ENCODE data around the gene CPN2. TPM values are rescaled to one million over a fixed set of nuclear protein-coding genes. Genes with fewer than 3 reads are reported as not detected.

The CPN2 gene
- total and polyA plus RNA-seq, 2 experiments from 2014 or later: 0.10 to 0.14 TPM

- TF ChIP-seq ZNF462 (CRISPR knock-in tag; IDR thresholded peaks at IDR 0.05) (no peak), ETS1 (IDR thresholded peaks at IDR 0.05) (no peak), JUNB (IDR thresholded peaks at IDR 0.05; ENCODE audit: unreplicated experiment) (no peak), STAT1 (IDR thresholded peaks at IDR 0.05; ENCODE audit: unreplicated experiment) (no peak), ZNF114 (CRISPR knock-in tag; IDR thresholded peaks at IDR 0.05) (no peak), EZH2phosphoT487 (IDR thresholded peaks at IDR 0.05; ENCODE audit: unreplicated experiment) (no peak), CTCF (conservative IDR thresholded peaks at IDR 0.05; ENCODE audit: low read depth in 2 of 2) (no peak), CREB1 (CRISPR knock-in tag; IDR thresholded peaks at IDR 0.05; ENCODE audit: low read depth) (no peak)
Measured at GRCh38 chr3:194312743-194313281, 38.3 kb downstream of the CPN2 start (continued).

Measured in GM23338 (cell line).